Spinal cord (tissue), 10 donors: ENCODE measurements around the gene ZNF219. TPM values are rescaled to one million over a fixed set of nuclear protein-coding genes. Genes with fewer than 3 reads are reported as not detected.
"Not testable (repeated sequence)": the region's sequence is repeated elsewhere in the genome, so short reads cannot be mapped to it uniquely, and the experiment has no call there.

Source experiments
- DNase-seq, 6 donors: peaks; one replicate each; pipeline versions ENCODE4 v3.0.0 to v3.0.0-alpha.2; 2013 to 2015; ENCODE audit warnings: low spot score in 6 of 6, low read depth in 4 of 6
- H3K27ac ChIP-seq: one replicate; pipeline ENCODE4 v1.5.1; 2013; ENCODE audit warnings: low read depth, low read length, control low read depth
- H3K27me3 ChIP-seq: one replicate; pipeline ENCODE4 v1.6.1; 2013; ENCODE audit warnings: low read length; ENCODE audit not compliant: control insufficient read depth, insufficient read depth
- H3K36me3 ChIP-seq: one replicate; pipeline ENCODE4 v1.6.1; 2013; ENCODE audit warnings: low read length; ENCODE audit not compliant: control insufficient read depth, insufficient read depth
- H3K4me1 ChIP-seq: one replicate; pipeline ENCODE4 v1.6.1; 2013; ENCODE audit warnings: low read length; ENCODE audit not compliant: control insufficient read depth, insufficient read depth
- H3K4me3 ChIP-seq: one replicate; pipeline ENCODE4 v1.5.1; 2013; ENCODE audit warnings: low read depth, low read length, control low read depth
- H3K9me3 ChIP-seq: one replicate; pipeline ENCODE4 v1.6.1; 2013; ENCODE audit warnings: low read length; ENCODE audit not compliant: control insufficient read depth, insufficient read depth
- WGBS: methylation state at CpG from one replicate; pipeline ENCODE4 v1.1.5; 2013; ENCODE audit warnings: missing lambda C conversion rate; ENCODE audit not compliant: insufficient coverage; 5-methylcytosine and 5-hydroxymethylcytosine counted together
- polyA plus RNA-seq, 2 donors: library from polyadenylated mRNA; unstranded; fragments of 120-200 nt; gene quantifications; one replicate each; pipeline ENCODE4 v1.2.1, GENCODE V29; 2013; ENCODE audit not compliant: insufficient read length in 2 of 2
- small RNA-seq: library from RNA; depleted of rRNA; stranded (forward); fragments of <200 nt; gene quantifications from one replicate; pipeline ENCODE3, GENCODE V24; 2014; ENCODE audit warnings: low replicate concordance
- total RNA-seq, 2 donors: library from RNA; depleted of rRNA in 1 of 2; stranded (reverse); fragments of 120-200 nt in 1 of 2; fragments of >200 nt in 1 of 2; gene quantifications; one replicate each; pipeline versions ENCODE4 v1.2.3 to v1.2.4, GENCODE V29; 2013 to 2014
- donor health status: healthy.

The ZNF219 gene
- total and polyA plus RNA-seq, 4 donors = 4.7 to 48.8 (median 27.7) TPM

DNA sequence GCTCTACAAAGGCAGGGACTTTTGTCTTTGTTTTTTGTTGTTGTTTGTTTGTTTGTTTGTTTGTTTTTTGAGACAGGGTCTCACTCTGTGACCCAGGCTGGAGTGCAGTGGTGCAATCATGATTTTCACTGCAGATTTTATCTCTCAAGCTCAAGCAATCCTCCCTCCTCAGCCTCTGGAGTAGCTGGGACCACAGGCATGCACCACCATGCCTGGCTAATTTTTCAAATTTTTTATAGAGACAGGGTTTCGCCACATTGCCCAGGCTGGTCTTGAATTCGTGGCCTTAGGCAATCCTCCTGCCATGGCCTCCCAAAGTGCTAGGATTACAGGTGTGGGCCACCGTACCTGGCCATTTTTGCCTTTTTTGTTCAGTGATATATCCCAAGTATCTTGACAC lies 57.5 kb downstream of the ZNF219 start:
- H3K9me3 ChIP-seq, H3K36me3 ChIP-seq, H3K4me3 ChIP-seq, H3K27me3 ChIP-seq, DNase-seq, H3K27ac ChIP-seq: not testable (repeated sequence)
- 94% methylated on average over 2 of the region's 3 CpGs for WGBS
- H3K4me1 ChIP-seq = peaks cover 35% of the 10 kb centered on the region

DNA sequence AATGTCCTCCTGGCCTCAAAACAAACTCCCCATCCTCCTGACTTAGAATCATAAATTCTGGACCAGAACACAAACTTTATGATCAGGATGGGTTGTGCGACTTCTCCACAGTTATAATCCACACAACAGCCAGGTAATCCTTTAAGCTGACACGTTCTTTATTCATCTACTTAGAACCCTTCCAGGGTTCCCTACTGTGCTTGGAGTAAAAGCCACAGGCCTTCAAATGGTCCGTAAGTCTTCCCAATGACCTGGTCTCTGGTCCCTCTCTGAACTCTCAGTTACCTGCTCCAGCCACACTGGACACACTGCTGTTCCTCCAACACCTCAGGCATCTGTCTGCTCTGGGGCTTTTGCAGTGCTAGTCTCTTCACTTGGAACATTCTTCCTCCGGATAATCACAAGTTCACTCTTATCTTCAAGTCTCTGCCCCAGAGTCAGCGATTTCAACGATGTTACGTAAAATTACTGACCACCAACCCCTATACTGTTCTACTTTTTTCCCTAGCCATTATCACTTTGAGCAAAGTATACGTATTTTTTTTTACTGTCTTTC lies 58.0 kb downstream of the ZNF219 start:
- no peak for DNase-seq
- no peaks in the 10 kb centered on the region for H3K36me3 ChIP-seq
- no peaks in the 10 kb centered on the region for H3K9me3 ChIP-seq
- no peak overlapping the region for H3K4me3 ChIP-seq
- H3K27ac ChIP-seq = no peak overlapping the region
- no peaks in the 10 kb centered on the region for H3K27me3 ChIP-seq
- H3K4me1 ChIP-seq = peaks cover 35% of the 10 kb centered on the region
- WGBS = 75% methylated on average over 7 of the region's 8 CpGs

Small RNAs within 50 kb of the gene (small RNA-seq; reads per million reads assigned to genes)
- gene RNU6-252P = not detected

Other genes starting within 250 kb of the ZNF219 start
- 1 to 10 TPM in 1 of 2 donors, under 1 TPM in 1; 0.55 to 3.7 TPM for gene RNASE3, start 207.3 kb downstream of the ZNF219 start, total RNA-seq
- under 1 TPM in 1 of 2 donors, not detected in 1; 0.24 TPM for gene RNASE3, start 207.3 kb downstream of the ZNF219 start, polyA plus RNA-seq
- 1 to 10 TPM in 1 of 2 donors, under 1 TPM in 1; 0.50 to 5.8 TPM for gene RNASE2, start 143.2 kb downstream of the ZNF219 start, total RNA-seq
- gene RNASE2, start 143.2 kb downstream of the ZNF219 start, polyA plus RNA-seq = 1 to 10 TPM in 1 of 2 donors, under 1 TPM in 1; 0.90 to 1.1 TPM
- gene METTL17, start 108.7 kb downstream of the ZNF219 start, total RNA-seq = 10 to 100 TPM; 31.1 to 65.0 TPM
- 10 to 100 TPM; 56.7 to 79.2 TPM for gene METTL17, start 108.7 kb downstream of the ZNF219 start, polyA plus RNA-seq
- under 1 TPM in 1 of 2 donors, not detected in 1; 0.17 TPM for gene SLC39A2, start 99.4 kb downstream of the ZNF219 start, total RNA-seq
- under 1 TPM in 1 of 2 donors, not detected in 1; 0.32 TPM for gene SLC39A2, start 99.4 kb downstream of the ZNF219 start, polyA plus RNA-seq
- 100 to 1,000 TPM; 233 to 301 TPM for gene NDRG2, start 73.6 kb downstream of the ZNF219 start, total RNA-seq
- gene NDRG2, start 73.6 kb downstream of the ZNF219 start, polyA plus RNA-seq = 100 to 1,000 TPM; 763 to 827 TPM
- gene TPPP2, start 68.4 kb downstream of the ZNF219 start, total RNA-seq = under 1 TPM in 1 of 2 donors, not detected in 1; 0.44 TPM
- gene TPPP2, start 68.4 kb downstream of the ZNF219 start, polyA plus RNA-seq = under 1 TPM; 0.59 to 0.71 TPM
- not detected for gene RNASE13, start 63.8 kb downstream of the ZNF219 start, total RNA-seq
- gene RNASE13, start 63.8 kb downstream of the ZNF219 start, polyA plus RNA-seq = not detected
- not detected for gene RNASE7, start 56.3 kb downstream of the ZNF219 start, total RNA-seq
- under 1 TPM in 1 of 2 donors, not detected in 1; 0.12 TPM for gene RNASE7, start 56.3 kb downstream of the ZNF219 start, polyA plus RNA-seq
- gene RNASE8, start 40.8 kb downstream of the ZNF219 start, total RNA-seq = not detected
- not detected for gene RNASE8, start 40.8 kb downstream of the ZNF219 start, polyA plus RNA-seq
- 10 to 100 TPM; 37.9 to 71.0 TPM for gene ARHGEF40, start 28.4 kb downstream of the ZNF219 start, total RNA-seq
- 10 to 100 TPM; 83.1 to 98.9 TPM for gene ARHGEF40, start 28.4 kb downstream of the ZNF219 start, polyA plus RNA-seq
- gene TMEM253, start 2.4 kb upstream of the ZNF219 start, total RNA-seq = under 1 TPM; 0.50 to 0.72 TPM
- 1 to 10 TPM in 1 of 2 donors, under 1 TPM in 1; 0.43 to 1.7 TPM for gene TMEM253, start 2.4 kb upstream of the ZNF219 start, polyA plus RNA-seq
- gene OR5AU1, start 57.4 kb upstream of the ZNF219 start, total RNA-seq = not detected
- under 1 TPM; 0.05 to 0.11 TPM for gene OR5AU1, start 57.4 kb upstream of the ZNF219 start, polyA plus RNA-seq
- gene HNRNPC, start 170.8 kb upstream of the ZNF219 start, total RNA-seq = 100 to 1,000 TPM; 497 to 536 TPM
- gene HNRNPC, start 170.8 kb upstream of the ZNF219 start, polyA plus RNA-seq = 100 to 1,000 TPM; 492 to 522 TPM
- gene RPGRIP1, start 181.4 kb upstream of the ZNF219 start, total RNA-seq = under 1 TPM; 0.33 to 0.50 TPM
- gene RPGRIP1, start 181.4 kb upstream of the ZNF219 start, polyA plus RNA-seq = 1 to 10 TPM in 1 of 2 donors, under 1 TPM in 1; 0.78 to 1.3 TPM